Body of pancreas (tissue), 4 donors: ENCODE measurements around the gene MFRP. TPM values are rescaled to one million over a fixed set of nuclear protein-coding genes. Genes with fewer than 3 reads are reported as not detected.
"Not testable (repeated sequence)": the region's sequence is repeated elsewhere in the genome, so short reads cannot be mapped to it uniquely, and the experiment has no call there.

Experiments
- ATAC-seq: fragments of 150-250 bp; one replicate; pipeline ENCODE4 v1.9.1; 2016
- DNase-seq, 4 donors: peaks; one replicate each; pipeline ENCODE4 v3.0.0-alpha.2; 2019
- H3K27ac ChIP-seq, 4 donors: fragments of 200-600 bp; sonication (generic); 1 replicate in 3 of 4; 2 replicates in 1 of 4; pipeline versions ENCODE4 v1.5.1 to v1.6.1; 2016 to 2019; ENCODE audit warnings: mild to moderate bottlenecking in 1 of 4, mixed read lengths in 1 of 4, moderate library complexity in 1 of 4
- H3K27me3 ChIP-seq, 2 donors: fragments of 200-600 bp; sonication (generic); one replicate each; pipeline ENCODE4 v1.6.0; 2016; ENCODE audit warnings: mild to moderate bottlenecking in 1 of 2
- H3K36me3 ChIP-seq, 2 donors: fragments of 200-600 bp; sonication (generic); replicated peaks in 1 of 2; 2 replicates each; pipeline ENCODE4 v1.5.1; 2016; ENCODE audit warnings: low read depth in 2 of 2; ENCODE audit not compliant: insufficient read depth in 1 of 2
- H3K4me1 ChIP-seq: fragments of 200-600 bp; sonication (generic); one replicate; pipeline ENCODE4 v1.6.0; 2016
- H3K4me3 ChIP-seq, 2 donors: fragments of 200-600 bp; sonication (generic); 1 replicate in 1 of 2; 2 replicates in 1 of 2; pipeline ENCODE4 v1.5.1; 2016 to 2019
- H3K9me3 ChIP-seq, 3 donors: fragments of 200-600 bp; sonication (generic); 1 replicate in 2 of 3; 2 replicates in 1 of 3; pipeline ENCODE4 v1.5.1; 2016
- POLR2A ChIP-seq, 3 donors: fragments of 450-650 bp; IDR thresholded peaks; one replicate each; pipeline ENCODE4 v1.6.1; 2016; ENCODE audit warnings: antibody characterized with exemption in 3 of 3, mild to moderate bottlenecking in 2 of 3
- WGBS, 2 donors: methylation state at CpG; one replicate each; pipeline ENCODE4 v1.1.5; 2017; 5-methylcytosine and 5-hydroxymethylcytosine counted together
- intact Hi-C: fragments of 100-400 bp; cut with DNase I; formaldehyde crosslinking; loops from one replicate; pipeline ENCODE4 v1.15.1; 2023
- total RNA-seq, 2 donors: library from RNA; depleted of rRNA; stranded (reverse); fragments of >200 nt; gene quantifications; one replicate each; pipeline ENCODE4 v1.1.0, GENCODE V29; 2016
- TF ChIP-seq, protein P1 (sequence below), 7 experiments: fragments of 450-650 bp in 4 of 7; fragments of 200-600 bp in 3 of 7; sonication (generic) in 3 of 7; IDR thresholded peaks; one replicate each; pipeline ENCODE4 v1.5.1; 2016 to 2019; ENCODE audit warnings: antibody characterized with exemption in 7 of 7

The MFRP gene
- total RNA-seq, result under 1 TPM in 1 of 2 donors, not detected in 1; 0.52 TPM

DNA sequence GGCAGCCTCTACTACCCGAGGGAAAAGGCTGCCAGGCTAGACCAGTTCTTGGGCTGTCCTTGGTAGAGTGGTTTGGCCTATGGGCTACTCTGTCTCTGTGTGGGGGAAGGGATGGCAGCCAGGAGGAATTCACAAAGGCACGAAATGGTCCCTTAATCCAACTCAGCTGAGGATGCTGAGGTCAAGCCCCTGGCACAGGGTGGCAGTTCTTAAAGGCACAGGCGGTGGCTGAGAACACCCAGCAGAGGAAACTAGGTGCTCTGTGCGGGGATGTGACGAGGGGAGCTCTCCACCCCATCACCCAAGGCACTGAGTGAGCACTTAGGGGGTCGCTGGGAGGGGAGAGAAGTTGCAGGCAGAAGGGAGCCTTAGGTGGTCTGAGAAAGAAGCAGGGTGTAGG lies at the start of gene MFRP:
Gene MFRP (minus strand): TSS at position 101 of the 400 bp plus-strand sequence. CDS start 192 bp downstream, outside the sequence.
- Histone ChIP-seq H3K4me1 (peaks cover 3% of the 10 kb centered on the region), H3K27ac (no peak within 1 kb of the TSS), H3K9me3 (no peaks in the 10 kb centered on the region), H3K27me3 (no peaks in the 10 kb centered on the region), H3K36me3 (no peaks in the 10 kb centered on the region), H3K4me3 (no peak within 1 kb of the TSS)
- intact Hi-C loops, result no loop called here
- DNase-seq (no peak), ATAC-seq (no peak)
- TF ChIP-seq POLR2A (IDR thresholded peaks at IDR 0.05), result no peak
- TF ChIP-seq, protein P1, sequence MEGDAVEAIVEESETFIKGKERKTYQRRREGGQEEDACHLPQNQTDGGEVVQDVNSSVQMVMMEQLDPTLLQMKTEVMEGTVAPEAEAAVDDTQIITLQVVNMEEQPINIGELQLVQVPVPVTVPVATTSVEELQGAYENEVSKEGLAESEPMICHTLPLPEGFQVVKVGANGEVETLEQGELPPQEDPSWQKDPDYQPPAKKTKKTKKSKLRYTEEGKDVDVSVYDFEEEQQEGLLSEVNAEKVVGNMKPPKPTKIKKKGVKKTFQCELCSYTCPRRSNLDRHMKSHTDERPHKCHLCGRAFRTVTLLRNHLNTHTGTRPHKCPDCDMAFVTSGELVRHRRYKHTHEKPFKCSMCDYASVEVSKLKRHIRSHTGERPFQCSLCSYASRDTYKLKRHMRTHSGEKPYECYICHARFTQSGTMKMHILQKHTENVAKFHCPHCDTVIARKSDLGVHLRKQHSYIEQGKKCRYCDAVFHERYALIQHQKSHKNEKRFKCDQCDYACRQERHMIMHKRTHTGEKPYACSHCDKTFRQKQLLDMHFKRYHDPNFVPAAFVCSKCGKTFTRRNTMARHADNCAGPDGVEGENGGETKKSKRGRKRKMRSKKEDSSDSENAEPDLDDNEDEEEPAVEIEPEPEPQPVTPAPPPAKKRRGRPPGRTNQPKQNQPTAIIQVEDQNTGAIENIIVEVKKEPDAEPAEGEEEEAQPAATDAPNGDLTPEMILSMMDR (IDR thresholded peaks at IDR 0.05), result no peak
- 44 to 48% methylated on average over 6 of the region's 6 CpGs for WGBS, 2 donors

DNA sequence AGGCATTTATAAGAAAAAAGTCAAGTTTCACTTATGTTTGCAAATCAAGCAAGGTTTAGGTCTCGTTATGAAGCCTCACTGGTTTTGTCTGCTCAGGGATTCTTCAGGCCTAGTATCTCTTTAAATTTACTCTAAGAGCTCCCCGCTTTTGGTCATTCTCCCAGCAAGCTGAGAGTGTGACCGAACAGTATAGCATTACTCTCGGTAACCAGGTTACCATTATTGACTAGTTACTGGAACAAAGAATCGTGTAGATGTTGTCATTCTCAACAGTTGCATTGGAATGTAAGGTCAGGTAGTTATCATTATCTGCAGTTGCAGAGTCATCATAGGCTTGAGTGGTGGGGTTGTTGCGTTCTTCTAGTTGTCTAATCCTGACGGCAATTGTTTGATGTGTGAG lies 44.8 kb upstream of the MFRP start:
- WGBS, 2 donors, result 81 to 85% methylated on average over 7 of the region's 7 CpGs
- no peaks in the 10 kb centered on the region for H3K9me3 ChIP-seq
- H3K4me3 ChIP-seq, result no peak overlapping the region
- H3K36me3 ChIP-seq, result no peaks in the 10 kb centered on the region
- no peak for ATAC-seq
- intact Hi-C loops, result no loop called here
- DNase-seq, result no peak
- H3K27me3 ChIP-seq, result no peaks in the 10 kb centered on the region
- no peaks in the 10 kb centered on the region for H3K4me1 ChIP-seq
- H3K27ac ChIP-seq, result no peak overlapping the region
- TF ChIP-seq, protein P1 (IDR thresholded peaks at IDR 0.05), result no peak
- no peak for TF ChIP-seq POLR2A (IDR thresholded peaks at IDR 0.05)

DNA sequence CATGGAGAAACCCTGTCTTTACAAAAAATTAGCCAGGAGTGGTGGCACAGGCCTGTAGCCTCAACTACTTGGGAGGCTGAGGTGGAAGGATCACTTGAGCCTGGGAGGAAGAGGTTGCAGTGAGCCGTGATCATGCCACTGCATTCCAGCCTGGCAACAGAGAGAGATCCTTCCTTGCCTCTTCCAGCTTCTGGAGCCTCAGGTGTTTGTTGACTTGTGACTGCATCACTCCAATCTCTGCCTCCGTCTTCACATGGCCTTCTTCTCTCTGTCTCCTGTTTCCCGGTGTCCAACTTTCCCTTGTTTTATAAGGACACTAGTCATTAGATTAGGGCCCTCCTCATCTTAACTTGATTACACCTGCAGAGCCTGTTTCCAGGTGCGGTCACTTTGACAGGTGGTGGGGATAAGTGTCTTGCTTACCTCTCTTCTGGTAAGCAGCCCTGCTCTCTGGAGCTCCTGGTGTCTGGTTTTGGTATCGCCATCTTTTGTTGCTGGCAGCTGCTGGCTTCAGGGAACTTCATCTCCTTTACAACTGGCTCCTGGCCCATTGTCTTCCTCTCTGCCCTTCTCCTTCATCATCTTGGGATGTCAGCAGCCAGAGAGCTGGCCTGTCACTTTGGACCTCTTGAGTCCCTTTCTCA lies 43.2 kb upstream of the MFRP start:
- no peak for ATAC-seq
- H3K9me3 ChIP-seq, result no peaks in the 10 kb centered on the region
- WGBS, 2 donors, result 70 to 76% methylated on average over 5 of the region's 5 CpGs

DNA sequence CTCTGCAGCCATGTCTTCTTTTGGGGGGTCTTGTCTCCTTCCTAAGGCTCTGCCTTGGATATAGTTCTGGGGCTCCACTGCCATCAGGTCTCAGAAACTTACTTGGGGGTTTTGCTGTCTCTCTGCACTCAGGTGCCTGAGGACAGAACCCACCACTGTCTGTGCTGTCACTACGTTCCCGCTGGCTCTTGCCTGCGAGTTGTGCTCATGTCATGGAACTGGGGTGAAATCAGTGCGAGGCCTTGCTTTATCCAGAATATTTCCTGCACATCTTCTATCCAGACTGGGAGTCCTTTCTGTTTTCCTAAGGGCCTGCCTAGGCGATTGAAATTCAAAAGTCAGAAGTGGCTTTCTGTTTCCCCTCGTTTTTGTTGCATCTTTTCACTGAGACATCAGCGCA lies 41.6 kb upstream of the MFRP start:
- Histone ChIP-seq H3K4me3 (no peak overlapping the region), H3K27me3 (no peaks in the 10 kb centered on the region), H3K9me3 (no peaks in the 10 kb centered on the region), H3K4me1 (no peaks in the 10 kb centered on the region), H3K27ac (no peak overlapping the region), H3K36me3 (no peaks in the 10 kb centered on the region)
- TF ChIP-seq, protein P1 (IDR thresholded peaks at IDR 0.05), result no peak
- no peak for TF ChIP-seq POLR2A (IDR thresholded peaks at IDR 0.05)
- WGBS, 2 donors, result 80 to 87% methylated on average over 7 of the region's 7 CpGs
- ATAC-seq (no peak), DNase-seq (no peak)
- intact Hi-C loops, result no loop called here

More for the DNA sequence above, 43.2 kb upstream of the MFRP start:
- Histone ChIP-seq H3K4me3 (no peak overlapping the region), H3K36me3 (no peaks in the 10 kb centered on the region), H3K27ac (no peak overlapping the region), H3K4me1 (no peaks in the 10 kb centered on the region), H3K27me3 (no peaks in the 10 kb centered on the region)
- intact Hi-C loops, result no loop called here
- TF ChIP-seq, protein P1 (IDR thresholded peaks at IDR 0.05), result peak in 4 of 7 experiments; percentile 2 to 23 (median 20)
- TF ChIP-seq POLR2A (IDR thresholded peaks at IDR 0.05), result no peak
- DNase-seq, result peak in 2 of 4 donors; percentile 19 to 26

DNA sequence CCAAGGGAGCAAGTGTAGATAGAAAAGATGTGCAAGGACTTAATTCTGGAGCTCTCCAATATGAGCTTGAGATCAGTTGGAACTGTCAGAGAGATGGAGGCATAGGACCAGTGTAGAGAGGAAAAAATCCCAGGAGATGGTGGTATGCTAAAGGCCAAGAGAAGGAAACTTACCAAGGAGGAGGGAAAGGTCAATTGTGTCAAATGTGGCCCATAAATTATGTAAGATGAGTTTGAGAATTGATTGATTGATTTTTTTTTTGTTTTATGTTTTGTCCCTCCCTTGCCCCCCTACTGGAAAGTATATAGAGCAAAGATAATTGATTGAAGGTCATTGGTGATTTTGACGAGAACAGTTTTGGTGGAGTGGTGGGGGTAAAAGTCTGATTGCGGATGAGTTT lies 37.8 kb upstream of the MFRP start:
- 55 to 69% methylated on average over 2 of the region's 2 CpGs for WGBS, 2 donors
- Histone ChIP-seq H3K4me3 (no peak overlapping the region), H3K27ac (no peak overlapping the region), H3K9me3 (no peaks in the 10 kb centered on the region), H3K27me3 (no peaks in the 10 kb centered on the region), H3K36me3 (no peaks in the 10 kb centered on the region), H3K4me1 (peaks cover 21% of the 10 kb centered on the region)
- TF ChIP-seq, protein P1 (IDR thresholded peaks at IDR 0.05), result no peak
- no peak for TF ChIP-seq POLR2A (IDR thresholded peaks at IDR 0.05)
- intact Hi-C loops, result no loop called here
- ATAC-seq (no peak), DNase-seq (no peak)

DNA sequence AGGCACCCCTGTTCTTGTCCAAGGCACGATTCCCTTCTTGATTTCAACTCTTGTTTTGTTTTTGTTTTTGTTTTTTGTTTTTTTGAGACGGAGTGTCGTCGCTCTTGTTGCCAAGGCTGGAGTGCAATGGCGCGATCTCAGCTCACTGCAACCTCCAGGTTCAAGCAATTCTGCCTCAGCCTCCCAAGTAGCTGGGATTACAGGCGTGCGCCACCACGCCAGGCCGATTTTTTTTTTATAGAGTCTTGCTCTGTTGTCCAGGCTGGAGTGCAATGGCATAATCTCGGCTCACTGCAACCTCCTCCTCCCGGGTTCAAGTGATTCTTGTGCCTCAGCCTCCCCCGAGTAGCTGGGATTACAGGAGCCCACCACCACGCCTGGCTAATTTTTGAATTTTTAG lies 36.0 kb upstream of the MFRP start:
- H3K36me3 ChIP-seq, H3K27ac ChIP-seq, H3K9me3 ChIP-seq, intact Hi-C loops, H3K4me3 ChIP-seq, DNase-seq, H3K27me3 ChIP-seq, ATAC-seq: not testable (repeated sequence)
- peaks cover 37% of the 10 kb centered on the region for H3K4me1 ChIP-seq
- WGBS, 2 donors, result 75 to 85% methylated on average over 14 of the region's 14 CpGs
